Retinal pigment epithelial cell (primary cell): ENCODE data around the gene SRRM2.

Experiments used
- DNase-seq: peaks from one replicate; pipeline ENCODE4 v3.0.0-alpha.2; 2010; ENCODE audit warnings: low read depth
- H3K4me3 ChIP-seq: 2 replicates; pipeline ENCODE4 v1.5.1; 2011; ENCODE audit warnings: mild to moderate bottlenecking, low read length, control low read depth, moderate library complexity
- TF ChIP-seq, protein P1 (sequence below): conservative IDR thresholded peaks from 2 replicates; pipeline ENCODE4 v1.5.1; 2011; ENCODE audit warnings: low read depth, low read length, control low read depth, inconsistent platforms

Gene SRRM2

DNA sequence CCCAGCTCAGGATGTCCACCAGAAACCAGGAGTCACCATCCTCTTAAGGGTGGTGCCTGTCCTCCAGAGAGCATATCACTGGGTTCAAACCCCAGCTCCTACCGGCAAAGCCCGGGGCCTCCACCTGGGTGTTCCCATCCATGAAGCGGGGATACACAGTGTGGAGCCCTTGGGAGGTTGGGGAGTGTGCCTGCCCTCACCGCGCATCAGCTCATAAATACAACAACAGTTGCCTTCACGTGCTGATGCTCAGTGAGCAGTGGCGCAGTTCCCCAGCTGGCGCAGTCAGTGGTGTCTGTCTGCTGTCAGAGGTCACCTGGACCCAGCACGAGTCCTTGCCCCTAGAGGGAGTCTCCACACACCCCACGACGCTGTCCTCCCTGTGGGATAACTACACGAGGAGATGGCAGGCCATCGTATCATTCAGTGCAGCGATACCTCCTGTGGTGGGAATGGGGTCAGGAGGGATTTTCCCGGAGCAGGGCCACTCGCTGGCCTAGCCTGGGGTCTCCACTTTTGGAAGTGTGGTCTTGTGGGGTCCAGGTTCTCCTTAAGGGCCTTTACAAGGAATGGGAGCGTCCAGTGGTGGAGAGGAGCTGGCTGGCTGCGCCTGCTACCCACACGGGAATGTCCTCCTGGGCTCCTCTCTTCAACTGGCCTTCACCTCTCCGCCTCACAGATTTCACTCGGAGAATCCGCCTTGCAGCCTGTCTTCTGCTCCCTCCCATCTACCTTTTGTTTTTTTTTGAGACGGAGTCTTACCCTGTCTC, 26.9 kb downstream of the SRRM2 start:
- no peak for DNase-seq
- TF ChIP-seq, protein P1, sequence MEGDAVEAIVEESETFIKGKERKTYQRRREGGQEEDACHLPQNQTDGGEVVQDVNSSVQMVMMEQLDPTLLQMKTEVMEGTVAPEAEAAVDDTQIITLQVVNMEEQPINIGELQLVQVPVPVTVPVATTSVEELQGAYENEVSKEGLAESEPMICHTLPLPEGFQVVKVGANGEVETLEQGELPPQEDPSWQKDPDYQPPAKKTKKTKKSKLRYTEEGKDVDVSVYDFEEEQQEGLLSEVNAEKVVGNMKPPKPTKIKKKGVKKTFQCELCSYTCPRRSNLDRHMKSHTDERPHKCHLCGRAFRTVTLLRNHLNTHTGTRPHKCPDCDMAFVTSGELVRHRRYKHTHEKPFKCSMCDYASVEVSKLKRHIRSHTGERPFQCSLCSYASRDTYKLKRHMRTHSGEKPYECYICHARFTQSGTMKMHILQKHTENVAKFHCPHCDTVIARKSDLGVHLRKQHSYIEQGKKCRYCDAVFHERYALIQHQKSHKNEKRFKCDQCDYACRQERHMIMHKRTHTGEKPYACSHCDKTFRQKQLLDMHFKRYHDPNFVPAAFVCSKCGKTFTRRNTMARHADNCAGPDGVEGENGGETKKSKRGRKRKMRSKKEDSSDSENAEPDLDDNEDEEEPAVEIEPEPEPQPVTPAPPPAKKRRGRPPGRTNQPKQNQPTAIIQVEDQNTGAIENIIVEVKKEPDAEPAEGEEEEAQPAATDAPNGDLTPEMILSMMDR = no peak
- no peak overlapping the region for H3K4me3 ChIP-seq

DNA sequence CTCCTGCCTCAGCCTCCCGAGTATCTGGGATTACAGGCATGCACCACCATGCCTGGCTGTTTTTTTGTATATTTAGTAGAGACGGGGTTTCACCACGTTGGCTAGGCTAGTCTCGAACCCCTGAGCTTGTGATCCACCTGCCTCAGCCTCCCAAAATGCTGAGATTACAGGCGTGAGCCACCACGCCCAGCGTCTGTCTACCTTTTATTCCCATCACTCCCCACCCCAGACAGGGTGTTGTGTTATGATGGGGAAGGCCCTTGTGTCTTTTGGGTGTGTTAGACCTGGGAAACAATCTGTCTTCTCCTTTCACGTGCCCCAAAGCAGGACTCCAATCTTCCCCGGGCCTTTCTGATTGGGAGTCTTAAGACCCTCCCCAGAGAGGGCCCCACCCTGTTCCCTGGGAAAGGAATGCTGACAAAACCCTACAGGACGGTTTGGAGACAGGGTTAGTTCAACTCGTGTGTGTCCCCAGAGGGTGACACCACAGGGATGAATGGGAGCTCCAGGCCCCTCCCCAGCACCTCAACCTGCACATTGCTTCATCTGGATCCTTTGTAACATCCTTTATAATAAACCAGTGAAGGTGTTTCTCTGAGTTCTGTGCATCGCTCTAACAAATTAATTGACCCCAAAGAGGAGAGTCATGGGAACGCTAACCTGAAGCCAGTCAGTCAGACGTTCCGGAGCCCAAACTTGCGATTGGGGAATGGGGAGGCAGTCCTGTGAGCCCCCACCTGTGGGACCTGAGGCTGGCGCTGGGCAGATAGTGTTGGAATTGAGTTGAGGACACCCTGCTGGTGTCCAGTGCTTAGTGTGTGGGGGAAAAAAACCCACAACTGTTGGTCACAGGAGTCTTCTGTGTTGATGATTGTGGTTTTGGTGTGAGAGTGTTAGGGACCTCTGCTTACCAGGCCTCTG, 27.8 kb downstream of the SRRM2 start:
- no peak overlapping the region for H3K4me3 ChIP-seq
- TF ChIP-seq, protein P1 = no peak
- DNase-seq = no peak

DNA sequence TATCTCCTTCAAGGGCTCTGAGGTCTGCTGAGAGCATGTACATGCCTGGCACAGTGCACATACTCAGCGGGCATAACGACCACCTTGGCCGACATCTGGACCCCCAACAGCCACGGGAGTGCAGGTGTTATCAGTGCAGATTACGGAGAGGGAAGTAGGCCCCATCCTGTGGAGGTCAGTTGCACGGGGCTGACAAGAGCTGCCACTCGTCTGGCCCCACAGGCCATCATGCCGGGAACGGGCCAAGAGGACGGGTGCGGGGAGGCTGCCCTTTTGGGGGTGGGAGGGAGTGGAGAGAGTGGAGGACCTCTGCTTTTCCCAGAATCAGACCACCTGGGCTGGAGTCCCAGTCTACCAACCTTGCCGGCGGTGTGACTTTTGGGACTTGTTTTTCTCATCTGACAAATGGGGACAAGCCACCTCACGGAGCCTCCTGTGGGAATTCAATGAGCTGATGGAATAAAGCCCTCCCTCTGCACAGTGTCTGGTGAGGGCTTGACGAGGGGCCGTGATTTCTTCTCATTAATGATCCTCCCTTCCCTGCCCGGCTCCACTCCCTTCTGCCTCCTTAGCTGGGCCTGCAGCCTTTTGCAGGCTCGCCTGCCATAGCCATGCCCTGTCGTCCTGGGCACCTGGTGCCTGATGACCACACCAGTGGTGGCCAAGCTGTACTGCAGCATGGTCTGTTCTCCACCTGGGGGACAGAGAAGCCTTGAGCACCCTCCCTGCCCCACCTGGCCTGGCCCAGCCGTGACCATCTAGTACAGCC, 30.3 kb downstream of the SRRM2 start:
- H3K4me3 ChIP-seq = no peak overlapping the region
- DNase-seq = no peak
- TF ChIP-seq, protein P1 = no peak

DNA sequence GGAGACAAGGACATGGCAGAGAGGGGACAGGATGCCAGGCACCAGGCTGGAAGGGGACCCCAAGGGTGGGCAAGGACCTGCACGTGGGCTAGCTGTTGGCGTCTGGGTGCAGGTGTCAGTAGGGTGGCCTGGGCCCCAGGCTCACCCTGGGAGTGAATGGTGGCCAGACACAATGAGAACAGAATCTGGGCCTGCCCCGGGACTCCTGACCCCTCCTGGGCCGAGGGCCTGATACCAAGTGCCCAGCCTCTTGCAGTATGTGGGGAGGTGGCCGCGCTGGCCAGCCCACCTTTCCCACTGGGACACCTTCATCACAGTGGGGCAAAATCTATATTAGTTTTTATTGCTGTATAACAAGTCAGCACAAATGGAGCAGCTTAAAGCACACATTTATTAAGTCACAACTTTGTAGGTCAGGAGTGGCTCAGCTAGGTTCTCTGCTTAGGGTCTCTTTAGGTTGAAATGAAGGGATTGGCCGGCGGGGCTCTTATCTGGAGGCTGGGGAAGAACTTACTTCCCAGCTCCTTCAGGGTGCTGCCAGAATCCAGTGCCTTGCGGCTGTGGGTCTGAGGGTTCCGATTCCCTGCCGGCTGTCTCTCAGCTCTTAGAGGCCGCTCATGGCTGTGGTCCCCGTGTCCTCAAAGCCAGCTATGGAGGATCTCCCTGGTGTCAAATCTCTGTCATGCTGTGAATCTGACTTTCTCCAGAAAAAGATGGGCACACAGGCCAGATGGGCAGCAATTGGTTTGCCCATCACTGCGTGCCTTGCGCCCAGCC, 31.3 kb downstream of the SRRM2 start:
- TF ChIP-seq, protein P1 = no peak
- DNase-seq = no peak
- no peak overlapping the region for H3K4me3 ChIP-seq

DNA sequence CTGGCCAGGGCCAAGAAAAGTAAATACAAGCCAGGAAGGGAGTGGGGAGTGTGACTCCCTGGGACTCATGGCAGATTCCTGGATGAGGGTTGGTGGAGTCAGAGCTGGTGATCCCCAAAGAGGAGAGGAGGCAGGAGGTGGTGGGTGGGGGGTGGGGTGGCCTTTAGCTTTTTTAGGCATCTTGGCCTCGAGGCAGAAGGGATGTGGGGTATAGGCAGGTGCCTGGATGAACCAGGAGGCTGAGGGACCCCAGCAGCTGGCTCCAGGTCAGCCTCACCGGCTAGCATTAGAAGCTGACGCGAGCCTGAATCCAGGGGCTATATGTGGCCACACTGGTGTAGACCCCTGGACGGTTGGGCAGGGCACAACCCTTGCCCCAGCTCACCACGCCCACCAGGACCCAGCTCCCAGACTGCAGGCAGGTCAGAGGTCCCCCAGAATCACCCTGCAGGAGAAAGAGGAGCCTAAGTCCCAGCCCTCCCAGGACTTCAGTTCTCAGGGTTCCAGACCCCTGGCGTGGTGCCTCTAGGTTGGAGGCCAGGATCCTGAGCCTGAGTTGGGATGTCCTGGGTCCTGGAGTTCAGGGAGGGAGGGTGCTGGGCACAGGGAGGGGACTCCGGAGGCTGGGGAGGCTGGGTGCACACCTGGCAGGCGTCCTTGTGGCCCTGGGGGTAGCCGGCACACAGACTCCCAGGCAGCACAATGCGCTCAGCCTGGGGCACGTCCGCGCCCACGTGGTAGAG, 32.1 kb downstream of the SRRM2 start:
- no peak for DNase-seq
- TF ChIP-seq, protein P1 = no peak
- H3K4me3 ChIP-seq = no peak overlapping the region
